Ecto neural progenitor cell (in vitro differentiated cells): ENCODE measurements around the gene AEBP2.
"Not testable (repeated sequence)": the region's sequence is repeated elsewhere in the genome, so short reads cannot be mapped to it uniquely, and the experiment has no call there.

ENCODE experiments used
- DNase-seq: peaks from one replicate; pipeline ENCODE4 v3.0.0-alpha.2; 2018; ENCODE audit warnings: low spot score

Gene AEBP2

DNA sequence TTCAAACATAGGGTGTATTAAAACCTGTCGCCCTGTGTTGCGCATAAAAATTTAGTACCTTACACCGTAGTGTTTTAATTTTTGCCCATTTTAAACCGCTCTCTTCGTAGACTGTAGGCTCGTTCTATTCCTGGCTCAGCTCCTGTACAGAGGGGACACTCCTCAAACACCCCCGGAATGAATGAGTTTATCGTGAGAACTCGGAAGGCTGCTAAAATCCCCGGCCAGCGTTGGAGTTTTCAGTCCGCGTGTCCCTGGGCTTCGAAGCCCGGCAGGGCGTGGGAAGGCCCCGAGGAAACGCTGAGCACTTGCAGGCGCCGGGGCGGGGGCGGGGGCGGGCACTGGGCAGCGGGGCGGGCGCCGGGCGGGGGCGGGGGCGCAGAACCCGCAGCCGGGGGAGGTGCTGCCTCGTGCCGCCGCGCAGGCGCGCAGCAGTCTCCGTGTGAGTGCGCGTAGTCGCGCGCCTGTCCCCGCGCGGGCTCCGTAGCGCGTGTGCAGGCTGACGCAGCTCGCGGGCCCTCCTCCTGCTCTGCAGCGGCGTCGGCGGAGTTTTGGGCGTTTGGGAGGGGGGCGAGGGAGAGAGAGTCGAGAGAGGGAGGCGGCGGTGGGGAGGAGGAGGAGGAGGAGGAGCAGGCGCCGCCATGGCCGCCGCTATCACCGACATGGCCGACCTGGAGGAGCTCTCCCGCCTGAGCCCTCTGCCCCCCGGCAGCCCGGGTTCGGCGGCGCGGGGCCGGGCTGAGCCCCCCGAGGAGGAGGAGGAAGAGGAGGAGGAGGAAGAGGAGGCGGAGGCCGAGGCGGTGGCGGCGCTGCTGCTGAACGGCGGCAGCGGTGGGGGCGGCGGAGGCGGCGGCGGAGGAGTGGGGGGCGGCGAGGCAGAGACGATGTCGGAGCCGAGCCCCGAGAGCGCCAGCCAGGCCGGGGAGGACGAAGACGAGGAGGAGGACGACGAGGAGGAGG is at the start of gene AEBP2:
TSS of gene AEBP2 (plus strand) at position 434 of the 960 bp plus-strand sequence. CDS start at position 642, 208 bp downstream.
- peak; percentile 94 for DNase-seq

- no peak for DNase-seq
Observed at GRCh38 chr12:19390051-19390598, 49.2 kb upstream of the AEBP2 start.

DNA sequence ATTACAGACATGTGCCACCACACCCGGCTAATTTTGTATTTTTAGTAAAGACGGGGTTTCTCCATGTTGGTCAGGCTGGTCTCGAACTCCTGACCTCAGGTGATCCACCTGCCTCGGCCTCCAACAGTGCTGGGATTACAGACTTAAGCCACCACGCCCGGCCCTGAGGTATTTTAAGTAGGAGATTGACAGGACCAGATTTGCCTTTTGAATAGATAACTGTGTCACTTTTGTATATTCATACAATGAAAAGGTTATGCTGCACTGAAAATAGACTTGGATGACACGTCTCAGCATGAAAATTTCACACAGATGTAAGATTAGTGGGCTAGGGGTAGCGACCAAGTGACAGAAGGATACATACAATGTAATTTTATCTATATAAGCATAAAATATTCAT is 46.6 kb upstream of the AEBP2 start:
- DNase-seq, result not testable (repeated sequence)

GRCh38 chr12:19394385-19394784 is 44.9 kb upstream of the AEBP2 start:
- DNase-seq, result no peak

- DNase-seq, result no peak
Observed at GRCh38 chr12:19397534-19397933, 41.8 kb upstream of the AEBP2 start.

DNA sequence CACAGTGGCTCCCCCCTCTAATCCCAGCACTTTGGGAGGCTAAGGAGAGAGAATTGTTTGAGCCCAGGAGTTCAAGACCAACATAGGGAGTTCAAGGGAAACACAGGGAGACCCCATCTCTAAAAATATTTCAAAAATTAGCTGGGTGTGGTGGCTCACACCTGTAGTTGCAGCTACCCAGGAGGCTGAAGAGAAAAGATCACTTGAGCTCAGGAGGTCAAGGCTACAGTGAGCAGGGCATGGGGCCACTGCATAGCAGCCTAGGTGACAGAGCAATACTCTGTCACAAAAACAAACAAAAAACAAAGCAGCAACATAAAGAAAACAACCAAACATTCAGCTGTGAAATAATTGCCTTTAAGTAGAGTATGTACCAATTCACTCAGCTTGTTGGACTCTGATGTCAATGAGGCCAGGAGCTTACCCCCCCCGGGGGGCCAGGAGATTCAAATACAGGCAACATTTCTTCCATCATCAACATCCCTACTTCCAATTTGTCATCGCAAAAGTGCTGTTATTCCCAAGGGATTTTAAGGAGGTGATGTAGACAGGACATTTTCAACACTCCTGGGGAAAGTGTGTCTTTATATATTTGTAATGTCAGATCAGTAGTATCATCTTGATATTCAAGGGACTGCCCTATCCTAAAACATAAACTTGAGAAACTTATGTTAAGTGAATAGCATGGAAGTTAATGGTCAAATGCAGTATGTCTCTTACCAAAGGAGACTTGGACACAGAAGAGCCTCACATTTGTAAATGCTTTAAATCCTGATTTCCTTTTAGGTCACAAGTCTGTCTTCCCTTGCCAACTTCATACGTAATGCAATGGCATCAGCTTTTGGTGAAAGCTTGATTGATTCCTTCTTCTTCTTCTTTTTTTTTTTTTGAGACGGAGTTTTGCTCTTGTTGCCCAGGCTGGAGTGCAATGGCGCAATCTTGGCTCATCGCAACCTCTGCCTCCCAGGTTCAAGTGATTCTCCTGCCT is 40.6 kb upstream of the AEBP2 start:
- no peak for DNase-seq

DNA sequence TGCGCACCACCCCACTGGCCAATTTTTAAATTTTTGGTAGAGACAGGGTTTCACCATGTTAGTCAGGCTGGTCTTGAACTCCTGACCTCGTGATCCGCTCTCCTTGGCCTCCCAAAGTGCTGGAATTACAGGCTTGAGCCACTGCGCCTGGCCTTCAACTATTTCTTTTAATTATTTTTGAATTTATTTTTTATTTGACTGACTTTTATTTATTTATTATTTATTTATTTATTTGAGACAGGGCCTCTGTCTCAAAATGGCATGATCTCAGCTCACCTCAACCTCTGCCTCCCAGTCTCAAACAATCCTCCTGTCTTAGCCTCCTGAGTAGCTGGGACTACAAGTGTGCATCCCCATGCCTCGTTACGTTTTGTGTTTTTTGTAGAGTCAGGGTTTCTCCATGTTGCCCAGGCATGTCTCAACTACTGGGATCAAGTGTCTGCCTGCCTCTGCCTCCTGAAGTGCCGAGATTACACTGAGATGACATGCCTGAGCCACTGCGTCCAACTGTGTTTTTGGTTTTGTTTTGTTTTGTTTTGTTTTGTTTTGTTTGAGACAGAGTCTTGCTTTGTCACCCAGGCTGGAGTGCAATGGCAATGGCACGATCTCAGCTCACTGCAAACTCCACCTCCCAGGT is 38.5 kb upstream of the AEBP2 start:
- not testable (repeated sequence) for DNase-seq

GRCh38 chr12:19402211-19402610 is 37.1 kb upstream of the AEBP2 start:
- no peak for DNase-seq

DNA sequence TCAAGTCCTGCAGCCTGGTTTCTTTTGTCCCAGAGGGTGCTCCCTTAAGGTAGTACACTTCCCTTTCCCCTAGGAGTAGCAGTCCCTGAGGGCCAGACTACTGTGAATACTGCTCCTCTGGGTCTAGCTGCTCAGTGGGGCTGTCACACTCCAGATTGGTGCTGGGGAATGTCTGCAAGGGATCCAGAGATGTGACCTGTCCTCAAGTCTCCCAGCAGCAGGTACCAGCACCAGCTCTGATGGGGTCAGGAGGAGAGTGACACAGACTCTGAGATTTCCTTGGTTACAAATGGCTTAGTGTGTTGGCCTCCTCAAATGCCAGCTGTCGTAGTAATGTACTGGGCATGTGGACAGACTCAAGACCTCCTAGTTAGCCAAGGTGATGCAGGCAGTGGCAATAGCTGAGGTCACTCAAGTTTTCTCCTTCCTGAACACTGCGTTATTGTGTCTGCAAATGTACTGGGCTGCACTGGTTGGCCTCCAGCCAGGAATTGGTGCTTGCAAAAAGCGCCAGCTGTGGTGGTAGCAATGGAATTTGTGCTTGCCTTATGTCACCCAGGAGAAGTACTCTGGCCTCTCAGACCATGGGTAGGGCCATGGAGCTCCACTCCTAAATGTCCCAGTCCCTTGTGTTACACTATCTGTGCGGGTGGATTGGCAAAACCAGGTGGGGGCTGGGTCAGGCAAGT is 36.4 kb upstream of the AEBP2 start:
- no peak for DNase-seq

- no peak for DNase-seq
Observed at GRCh38 chr12:19404242-19404880, 34.9 kb upstream of the AEBP2 start.

- no peak for DNase-seq
Observed at GRCh38 chr12:19409376-19409775, 29.9 kb upstream of the AEBP2 start.

GRCh38 chr12:19410211-19410610 is 29.1 kb upstream of the AEBP2 start:
- no peak for DNase-seq

- no peak for DNase-seq
Observed at GRCh38 chr12:19410629-19411185, 28.6 kb upstream of the AEBP2 start.

DNA sequence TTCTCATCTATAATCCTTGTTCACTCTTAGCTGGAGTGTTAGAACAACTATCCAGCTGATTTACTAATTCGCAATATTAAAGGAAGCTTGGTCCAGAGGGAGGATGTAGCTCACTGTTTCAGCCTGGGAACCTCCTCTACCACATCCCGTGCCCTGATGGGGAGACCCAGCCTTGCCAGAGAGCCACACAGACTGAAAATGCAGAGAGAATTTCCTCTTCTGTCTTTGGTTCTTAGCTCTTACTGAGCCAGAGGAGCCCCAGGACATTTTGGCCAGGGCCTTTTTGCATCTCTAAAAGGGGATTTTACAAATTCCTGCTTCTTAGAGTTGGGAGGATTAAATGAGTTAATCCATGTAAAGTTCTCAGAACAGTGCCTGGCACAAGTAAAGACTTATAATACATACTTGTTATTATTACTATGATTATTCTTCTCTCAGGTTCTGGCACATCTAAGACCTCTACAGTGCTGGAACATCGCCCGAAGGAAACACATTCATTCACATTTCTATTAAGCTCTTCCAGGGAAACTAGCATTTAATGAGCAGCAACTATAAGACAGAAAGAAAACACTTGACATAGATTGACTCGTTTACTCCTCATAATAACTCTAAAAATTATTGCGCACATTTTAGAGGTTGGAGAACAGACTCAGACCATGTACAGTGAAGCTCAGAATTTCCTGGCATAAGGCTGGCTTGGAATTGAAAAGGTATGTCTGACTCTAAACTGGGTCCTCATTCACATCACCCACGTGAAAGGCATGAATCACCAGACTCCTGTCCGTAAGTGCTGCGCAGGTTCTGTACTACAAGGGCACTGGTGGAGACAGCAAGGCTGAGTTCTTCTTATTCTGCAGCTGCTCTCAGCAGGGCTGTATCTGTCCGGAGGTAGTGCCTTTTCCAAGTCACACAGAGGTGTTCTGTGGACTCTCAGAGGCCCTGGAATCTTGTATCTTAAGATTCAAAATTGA is 27.8 kb upstream of the AEBP2 start:
- DNase-seq, result no peak

DNA sequence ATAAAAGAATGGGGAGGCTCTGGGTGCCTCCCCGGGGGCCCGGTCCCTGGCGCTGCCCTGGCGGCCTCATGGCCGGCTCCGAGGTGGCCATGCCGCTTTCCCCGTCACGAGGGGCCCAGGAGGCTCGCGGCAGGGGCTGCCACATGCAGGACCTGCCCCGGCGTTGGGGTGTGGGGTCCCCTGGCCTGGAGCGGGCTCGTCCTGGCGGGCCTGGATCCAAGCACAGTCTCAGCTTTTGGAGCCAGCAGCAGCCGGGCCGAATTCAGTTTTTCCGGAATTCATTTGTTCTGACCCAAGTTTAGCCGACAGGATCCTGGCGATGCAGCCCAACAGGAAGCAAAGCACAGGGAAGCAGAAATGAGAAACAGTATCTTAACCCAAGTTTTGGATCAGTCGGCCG is 26.4 kb upstream of the AEBP2 start:
- DNase-seq, result no peak

- not testable (repeated sequence) for DNase-seq
Observed at GRCh38 chr12:19413582-19413981, 25.7 kb upstream of the AEBP2 start.

- no peak for DNase-seq
Observed at GRCh38 chr12:19415563-19415962, 23.7 kb upstream of the AEBP2 start.

- no peak for DNase-seq
Observed at GRCh38 chr12:19419086-19419485, 20.2 kb upstream of the AEBP2 start.
